CD14-positive monocyte (primary cell): Measurements from ENCODE around the gene RALBP1. TPM values are rescaled to one million over a fixed set of nuclear protein-coding genes. Genes with fewer than 3 reads are reported as not detected.

Experiments used
- DNase-seq, 3 donors: peaks; one replicate each; pipeline ENCODE4 v3.0.0-alpha.2; 2011 to 2022
- H2AFZ ChIP-seq: 2 replicates; pipeline ENCODE4 v1.6.0; 2012; ENCODE audit warnings: mild to moderate bottlenecking, low read depth, low read length, inconsistent platforms; ENCODE audit not compliant: insufficient read depth, poor library complexity, severe bottlenecking
- H3K27ac ChIP-seq, 2 donors: 1 replicate in 1 of 2; 2 replicates in 1 of 2; pipeline ENCODE4 v1.5.1; 2012 to 2013; ENCODE audit warnings: low read length in 2 of 2, control low read depth in 1 of 2, inconsistent platforms in 1 of 2, low read depth in 1 of 2, mild to moderate bottlenecking in 1 of 2
- H3K27me3 ChIP-seq, 2 donors: one replicate each; pipeline versions ENCODE4 v1.6.0 to v1.6.1; 2011 to 2013; ENCODE audit warnings: low read length in 2 of 2; ENCODE audit not compliant: control insufficient read depth in 2 of 2, insufficient read depth in 2 of 2
- H3K36me3 ChIP-seq, 2 donors: replicated peaks in 1 of 2; 1 replicate in 1 of 2; 2 replicates in 1 of 2; pipeline versions ENCODE4 v1.5.1 to v1.6.1; 2012 to 2013; ENCODE audit warnings: low read length in 2 of 2, control low read depth in 1 of 2, inconsistent platforms in 1 of 2, mild to moderate bottlenecking in 1 of 2; ENCODE audit not compliant: insufficient read depth in 2 of 2, control insufficient read depth in 1 of 2
- H3K4me1 ChIP-seq, 2 donors: 1 replicate in 1 of 2; 2 replicates in 1 of 2; pipeline versions ENCODE4 v1.5.1 to v1.6.1; 2012 to 2013; ENCODE audit warnings: low read length in 2 of 2, control low read depth in 1 of 2, inconsistent platforms in 1 of 2, mild to moderate bottlenecking in 1 of 2, moderate library complexity in 1 of 2; ENCODE audit not compliant: insufficient read depth in 2 of 2, control insufficient read depth in 1 of 2
- H3K4me2 ChIP-seq: replicated peaks from 2 replicates; pipeline ENCODE3; 2012; ENCODE audit warnings: low read length, moderate library complexity, mild to moderate bottlenecking; ENCODE audit not compliant: poor library complexity, severe bottlenecking; ENCODE audit errors: extremely low read depth
- H3K4me3 ChIP-seq, 3 experiments: fragments of 200-600 bp in 1 of 3; sonication (generic) in 1 of 3; replicated peaks in 1 of 3; 1 replicate in 2 of 3; 2 replicates in 1 of 3; pipeline ENCODE4 v1.5.1; 2011 to 2013; ENCODE audit warnings: low read length in 3 of 3, mild to moderate bottlenecking in 3 of 3, control low read depth in 2 of 3, low read depth in 2 of 3, inconsistent platforms in 1 of 3, moderate library complexity in 1 of 3
- H3K79me2 ChIP-seq: 2 replicates; pipeline ENCODE4 v1.6.0; 2012; ENCODE audit warnings: mild to moderate bottlenecking, control low read depth, inconsistent platforms, low read length, moderate library complexity; ENCODE audit not compliant: insufficient read depth
- H3K9ac ChIP-seq: 2 replicates; pipeline ENCODE4 v1.6.0; 2017; ENCODE audit warnings: low read length, mild to moderate bottlenecking; ENCODE audit not compliant: insufficient read depth, poor library complexity, severe bottlenecking
- H3K9me3 ChIP-seq, 2 donors: replicated peaks in 1 of 2; 1 replicate in 1 of 2; 2 replicates in 1 of 2; pipeline versions ENCODE4 v1.5.1 to v1.6.1; 2012 to 2013; ENCODE audit warnings: low read length in 2 of 2, control low read depth in 1 of 2; ENCODE audit not compliant: control insufficient read depth in 1 of 2, insufficient read depth in 1 of 2
- H4K20me1 ChIP-seq: 2 replicates; pipeline ENCODE4 v1.6.0; 2012; ENCODE audit warnings: mild to moderate bottlenecking, low read length, control low read depth, moderate library complexity; ENCODE audit not compliant: insufficient read depth
- H3K27ac Mint-ChIP-seq, 7 donors: one replicate each; pipeline ENCODE4 v1.8.0; 2020; ENCODE audit warnings: mild to moderate bottlenecking in 7 of 7, mixed read lengths in 7 of 7, moderate library complexity in 6 of 7, inconsistent platforms in 2 of 7
- H3K27me3 Mint-ChIP-seq, 3 donors: one replicate each; pipeline ENCODE4 v1.8.0; 2021 to 2022; ENCODE audit warnings: low read depth in 3 of 3, mild to moderate bottlenecking in 3 of 3, mixed read lengths in 3 of 3, moderate library complexity in 3 of 3, inconsistent platforms in 1 of 3
- H3K36me3 Mint-ChIP-seq, 2 donors: one replicate each; pipeline ENCODE4 v1.8.0; 2020; ENCODE audit warnings: mixed read lengths in 2 of 2, inconsistent platforms in 1 of 2, mild to moderate bottlenecking in 1 of 2
- H3K4me1 Mint-ChIP-seq: one replicate; pipeline ENCODE4 v1.8.0; 2020; ENCODE audit warnings: mild to moderate bottlenecking, mixed read lengths
- H3K4me3 Mint-ChIP-seq, 2 donors: one replicate each; pipeline ENCODE4 v1.8.0; 2020; ENCODE audit warnings: mild to moderate bottlenecking in 2 of 2, mixed read lengths in 2 of 2, moderate library complexity in 1 of 2
- H3K9me3 Mint-ChIP-seq, 7 donors: one replicate each; pipeline ENCODE4 v1.8.0; 2020 to 2022; ENCODE audit warnings: mixed read lengths in 7 of 7, mild to moderate bottlenecking in 6 of 7, moderate library complexity in 6 of 7, inconsistent platforms in 2 of 7
- CTCF ChIP-seq: fragments of 200-600 bp; IDR thresholded peaks from one replicate; pipeline ENCODE4 v1.8.0; 2022; ENCODE audit warnings: antibody characterized with exemption, mild to moderate bottlenecking
- WGBS: methylation state at CpG from one replicate; pipeline ENCODE4 v1.1.5; 2013; ENCODE audit warnings: missing lambda C conversion rate; ENCODE audit not compliant: insufficient coverage; 5-methylcytosine and 5-hydroxymethylcytosine counted together
- intact Hi-C, 2 donors: fragments of 100-400 bp; cut with micrococcal nuclease; formaldehyde crosslinking; loops; one replicate each; pipeline versions ENCODE4 v1.15.0 to v1.15.1; 2023
- polyA plus RNA-seq, 3 donors: library from polyadenylated mRNA; depleted of rRNA in 1 of 3; unstranded in 2 of 3; stranded (reverse) in 1 of 3; fragments of 300-500 nt in 2 of 3; fragments of >200 nt in 1 of 3; fragmentation: Illumina TruSeq in 2 of 3; gene quantifications; 1 replicate in 2 of 3; 2 replicates in 1 of 3; pipeline ENCODE4 v1.2.3, GENCODE V29; 2012 to 2021

The RALBP1 gene
- polyA plus RNA-seq, 3 donors = 21.5 to 36.0 (median 32.8) TPM

- no peak for DNase-seq
- no peaks in the 10 kb centered on the region for H3K27me3 ChIP-seq
- peaks cover 14% of the 10 kb centered on the region for H3K4me1 Mint-ChIP-seq
- peaks cover 0 to 16% (median 6%) of the 10 kb centered on the region in 7 donors for H3K9me3 Mint-ChIP-seq
- intact Hi-C loops = no loop called here
- peaks cover 0 to 6% of the 10 kb centered on the region in 2 donors for H3K9me3 ChIP-seq
- no peaks in the 10 kb centered on the region for H3K36me3 Mint-ChIP-seq
- 83% methylated on average over 4 of the region's 5 CpGs for WGBS
- H3K27ac ChIP-seq = no peak overlapping the region
- no peak overlapping the region for H3K27ac Mint-ChIP-seq
- H3K4me3 Mint-ChIP-seq = no peak overlapping the region
- H3K4me1 ChIP-seq = peaks cover 15% of the 10 kb centered on the region in 2 donors
- no peaks in the 10 kb centered on the region for H3K79me2 ChIP-seq
- no peak for TF ChIP-seq CTCF
- H3K9ac ChIP-seq = no peak overlapping the region
- H4K20me1 ChIP-seq = no peaks in the 10 kb centered on the region
- no peak overlapping the region for H2AFZ ChIP-seq
- H3K4me2 ChIP-seq = no peak overlapping the region
- H3K36me3 ChIP-seq = no peaks in the 10 kb centered on the region
- no peak overlapping the region for H3K4me3 ChIP-seq
- H3K27me3 Mint-ChIP-seq = peaks cover 0 to 4% (median 0%) of the 10 kb centered on the region in 3 donors
Observed at GRCh38 chr18:9437021-9437437, 38.3 kb upstream of the RALBP1 start.

GRCh38 chr18:9437672-9438071, 37.6 kb upstream of the RALBP1 start:
- Histone ChIP-seq H3K9ac (no peak overlapping the region), H3K27me3 (no peaks in the 10 kb centered on the region), H3K4me1 (peaks cover 15% of the 10 kb centered on the region in 2 donors), H3K4me2 (no peak overlapping the region), H4K20me1 (no peaks in the 10 kb centered on the region), H3K27ac (no peak overlapping the region), H2AFZ (no peak overlapping the region), H3K36me3 (no peaks in the 10 kb centered on the region), H3K9me3 (peaks cover 0 to 6% of the 10 kb centered on the region in 2 donors), H3K79me2 (no peaks in the 10 kb centered on the region), H3K4me3 (no peak overlapping the region)
- no peak for TF ChIP-seq CTCF
- H3K9me3 Mint-ChIP-seq = peaks cover 0 to 13% (median 6%) of the 10 kb centered on the region in 7 donors
- intact Hi-C loops = no loop called here
- no peak for DNase-seq
- no peak overlapping the region for H3K4me3 Mint-ChIP-seq
- WGBS = 100% methylated on average over 2 of the region's 4 CpGs
- H3K36me3 Mint-ChIP-seq = no peaks in the 10 kb centered on the region
- H3K27me3 Mint-ChIP-seq = peaks cover 0 to 4% (median 0%) of the 10 kb centered on the region in 3 donors
- H3K27ac Mint-ChIP-seq = peak overlapping the region in 1 of 7 donors; percentile 30
- peaks cover 14% of the 10 kb centered on the region for H3K4me1 Mint-ChIP-seq
